Upper lobe of left lung (tissue), 4 donors: ENCODE measurements around the gene TREML4.

Experiments
- CTCF ChIP-seq, 6 experiments: fragments of 450-650 bp in 4 of 6; fragments of 200-600 bp in 2 of 6; sonication (generic) in 2 of 6; IDR thresholded peaks; one replicate each; pipeline ENCODE4 v1.5.1; 2016 to 2019; ENCODE audit warnings: antibody characterized with exemption in 6 of 6
- EP300 ChIP-seq, 4 donors: sonication (generic); formaldehyde crosslinking; IDR thresholded peaks; one replicate each; pipeline ENCODE4 v1.5.1; 2017; ENCODE audit warnings: antibody characterized with exemption in 4 of 4, control low read depth in 2 of 4

GRCh38 chr6:41224800-41225199 lies 3.3 kb upstream of the TREML4 start:
- TF ChIP-seq EP300 (IDR thresholded peaks at IDR 0.05): no peak
- no peak for TF ChIP-seq CTCF (IDR thresholded peaks at IDR 0.05)
